Measurements from ENCODE around the gene SLC35A3. TPM values are rescaled to one million over a fixed set of nuclear protein-coding genes. Genes with fewer than 3 reads are reported as not detected.
A peak's percentile ranks its signal among the peaks of the same experiment; 100 is the strongest.

Gene SLC35A3
- total RNA-seq, 2 donors from 2014 or later: 23.2 to 32.0 TPM

GRCh38 chr1:100051893-100052292, 82.1 kb downstream of the SLC35A3 start:
- DNase-seq (ENCODE audit: low spot score): no peak
- Histone ChIP-seq H3K4me1 (ENCODE audit: control insufficient read depth in 1 of 2, low read depth in 2 of 2) (peaks cover 9 to 11% of the 10 kb centered on the region in 2 donors), H3K9me3 (no peaks in the 10 kb centered on the region), H3K27ac (no peak overlapping the region), H3K4me3 (no peak overlapping the region), H3K27me3 (replicated peaks; ENCODE audit: insufficient read depth) (no peaks in the 10 kb centered on the region), H3K36me3 (no peaks in the 10 kb centered on the region)
- no peak for ATAC-seq (ENCODE audit: insufficient number of reproducible peaks, low FRiP score, low read depth)
- no peak for TF ChIP-seq CTCF (IDR thresholded peaks at IDR 0.05)

GRCh38 chr1:100053119-100053518, 83.3 kb downstream of the SLC35A3 start:
- Histone ChIP-seq H3K27me3 (replicated peaks; ENCODE audit: insufficient read depth) (no peaks in the 10 kb centered on the region), H3K4me3 (no peak overlapping the region), H3K36me3 (peaks cover 5% of the 10 kb centered on the region), H3K4me1 (ENCODE audit: control insufficient read depth in 1 of 2, low read depth in 2 of 2) (peaks cover 8 to 11% of the 10 kb centered on the region in 2 donors), H3K27ac (no peak overlapping the region), H3K9me3 (no peaks in the 10 kb centered on the region)
- ATAC-seq (ENCODE audit: insufficient number of reproducible peaks, low FRiP score, low read depth) (no peak), DNase-seq (ENCODE audit: low spot score) (no peak)
- no peak for TF ChIP-seq CTCF (IDR thresholded peaks at IDR 0.05)

GRCh38 chr1:100053727-100054126, 83.9 kb downstream of the SLC35A3 start:
- H3K4me1 ChIP-seq (ENCODE audit: control insufficient read depth in 1 of 2, low read depth in 2 of 2): peaks cover 8 to 11% of the 10 kb centered on the region in 2 donors
- no peak for DNase-seq (ENCODE audit: low spot score)
- no peak for ATAC-seq (ENCODE audit: insufficient number of reproducible peaks, low FRiP score, low read depth)
- no peak overlapping the region for H3K27ac ChIP-seq
- no peak overlapping the region for H3K4me3 ChIP-seq
- no peaks in the 10 kb centered on the region for H3K9me3 ChIP-seq
- H3K27me3 ChIP-seq (replicated peaks; ENCODE audit: insufficient read depth): no peaks in the 10 kb centered on the region
- peaks cover 5% of the 10 kb centered on the region for H3K36me3 ChIP-seq
- TF ChIP-seq CTCF (IDR thresholded peaks at IDR 0.05): no peak

GRCh38 chr1:100061681-100062080, 91.9 kb downstream of the SLC35A3 start:
- ATAC-seq (ENCODE audit: insufficient number of reproducible peaks, low FRiP score, low read depth) (no peak), DNase-seq (ENCODE audit: low spot score) (no peak)
- no peaks in the 10 kb centered on the region for H3K27me3 ChIP-seq (replicated peaks; ENCODE audit: insufficient read depth)
- H3K27ac ChIP-seq: no peak overlapping the region
- no peak overlapping the region for H3K4me3 ChIP-seq
- H3K9me3 ChIP-seq: no peaks in the 10 kb centered on the region
- H3K36me3 ChIP-seq: peaks cover 32% of the 10 kb centered on the region
- TF ChIP-seq CTCF (IDR thresholded peaks at IDR 0.05): no peak
- no peaks in the 10 kb centered on the region for H3K4me1 ChIP-seq (ENCODE audit: control insufficient read depth in 1 of 2, low read depth in 2 of 2)

GRCh38 chr1:100065183-100065968, 95.6 kb downstream of the SLC35A3 start:
- H3K4me1 ChIP-seq (ENCODE audit: control insufficient read depth in 1 of 2, low read depth in 2 of 2): no peaks in the 10 kb centered on the region
- no peaks in the 10 kb centered on the region for H3K27me3 ChIP-seq (replicated peaks; ENCODE audit: insufficient read depth)
- H3K4me3 ChIP-seq: no peak overlapping the region
- peak overlapping the region in 1 of 2 donors; percentile 3 for H3K27ac ChIP-seq
- ATAC-seq (ENCODE audit: insufficient number of reproducible peaks, low FRiP score, low read depth) (no peak), DNase-seq (ENCODE audit: low spot score) (no peak)
- peaks cover 46% of the 10 kb centered on the region for H3K36me3 ChIP-seq
- H3K9me3 ChIP-seq: no peaks in the 10 kb centered on the region
- no peak for TF ChIP-seq CTCF (IDR thresholded peaks at IDR 0.05)
